AG04450 (cell line): ENCODE results near the gene PLD6. TPM values are rescaled to one million over a fixed set of nuclear protein-coding genes. Genes with fewer than 3 reads are reported as not detected.
"Not testable (repeated sequence)": the region's sequence is repeated elsewhere in the genome, so short reads cannot be mapped to it uniquely, and the experiment has no call there.

ENCODE experiments used
- CTCF ChIA-PET: fragments of 300-600, 350-600 bp; formaldehyde crosslinking; extraction: SDS; loops from one replicate; lab custom pipeline; 2022; ENCODE audit warnings: antibody characterized with exemption, inconsistent platforms; lab: Charles Lee
- POLR2A ChIA-PET: fragments of 350-600 bp; formaldehyde crosslinking; extraction: SDS; loops from one replicate; lab custom pipeline; 2021; ENCODE audit warnings: antibody characterized with exemption, inconsistent platforms; lab: Yijun Ruan, JAX
- DNase-seq: peaks from one replicate; pipeline ENCODE4 v3.0.0-alpha.2; 2011; ENCODE audit warnings: low read depth, low spot score
- H3K27ac ChIP-seq: one replicate; pipeline ENCODE4 v1.5.1; 2012; ENCODE audit warnings: low read depth, low read length, control low read depth
- H3K27me3 ChIP-seq: one replicate; pipeline ENCODE4 v1.6.0; 2012; ENCODE audit warnings: low read length; ENCODE audit not compliant: control insufficient read depth, insufficient read depth
- H3K4me3 ChIP-seq: 2 replicates; pipeline ENCODE4 v1.5.1; 2011; ENCODE audit warnings: mild to moderate bottlenecking, low read depth, low read length, control low read depth
- H3K9me3 ChIP-seq: 2 replicates; pipeline ENCODE4 v1.5.1; 2012; ENCODE audit warnings: low read length; ENCODE audit not compliant: control insufficient read depth, insufficient read depth
- polyA plus RNA-seq: library from polyadenylated mRNA; depleted of rRNA; stranded (reverse); fragments of >200 nt; gene quantifications from 2 replicates; pipeline ENCODE4 v1.2.3, GENCODE V29; 2011
- TF ChIP-seq, protein P1 (sequence below): IDR thresholded peaks from 2 replicates; pipeline ENCODE4 v1.5.1; 2011; ENCODE audit warnings: low read depth, low read length, control low read depth, inconsistent platforms

The PLD6 gene
- polyA plus RNA-seq, 1 experiment = 1.6 TPM

DNA sequence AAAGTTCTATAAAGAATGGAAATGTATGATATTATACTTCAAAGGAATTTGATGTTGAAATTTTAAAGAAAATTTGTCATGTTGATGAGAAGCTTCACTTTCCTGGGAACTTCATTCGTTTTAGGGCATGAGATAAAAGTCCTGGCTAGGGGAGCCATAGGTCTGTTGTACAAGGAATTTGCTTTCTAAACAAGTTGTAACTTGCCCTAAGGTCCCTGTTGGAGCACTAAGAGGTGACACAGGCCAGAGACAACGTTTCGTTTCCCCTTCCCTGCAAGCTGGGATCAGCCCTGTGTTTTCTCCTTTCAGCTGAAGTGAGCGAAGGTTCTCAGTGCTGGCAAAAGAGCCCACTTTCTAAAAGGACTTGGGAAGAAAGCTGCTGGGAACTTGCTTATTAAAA, 16.6 kb downstream of the PLD6 start:
- ChIA-PET POLR2A (interaction anchor here (0.7 kb wide), 2 partner anchors 20 to 91 kb away, joined by 3 to 5 read pairs; no protein-coding TSS in a partner anchor), CTCF (no interaction called here)
- Histone ChIP-seq H3K9me3 (no peaks in the 10 kb centered on the region), H3K27ac (no peak overlapping the region), H3K4me3 (no peak overlapping the region), H3K27me3 (no peaks in the 10 kb centered on the region)
- TF ChIP-seq, protein P1, sequence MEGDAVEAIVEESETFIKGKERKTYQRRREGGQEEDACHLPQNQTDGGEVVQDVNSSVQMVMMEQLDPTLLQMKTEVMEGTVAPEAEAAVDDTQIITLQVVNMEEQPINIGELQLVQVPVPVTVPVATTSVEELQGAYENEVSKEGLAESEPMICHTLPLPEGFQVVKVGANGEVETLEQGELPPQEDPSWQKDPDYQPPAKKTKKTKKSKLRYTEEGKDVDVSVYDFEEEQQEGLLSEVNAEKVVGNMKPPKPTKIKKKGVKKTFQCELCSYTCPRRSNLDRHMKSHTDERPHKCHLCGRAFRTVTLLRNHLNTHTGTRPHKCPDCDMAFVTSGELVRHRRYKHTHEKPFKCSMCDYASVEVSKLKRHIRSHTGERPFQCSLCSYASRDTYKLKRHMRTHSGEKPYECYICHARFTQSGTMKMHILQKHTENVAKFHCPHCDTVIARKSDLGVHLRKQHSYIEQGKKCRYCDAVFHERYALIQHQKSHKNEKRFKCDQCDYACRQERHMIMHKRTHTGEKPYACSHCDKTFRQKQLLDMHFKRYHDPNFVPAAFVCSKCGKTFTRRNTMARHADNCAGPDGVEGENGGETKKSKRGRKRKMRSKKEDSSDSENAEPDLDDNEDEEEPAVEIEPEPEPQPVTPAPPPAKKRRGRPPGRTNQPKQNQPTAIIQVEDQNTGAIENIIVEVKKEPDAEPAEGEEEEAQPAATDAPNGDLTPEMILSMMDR = no peak
- DNase-seq = no peak

DNA sequence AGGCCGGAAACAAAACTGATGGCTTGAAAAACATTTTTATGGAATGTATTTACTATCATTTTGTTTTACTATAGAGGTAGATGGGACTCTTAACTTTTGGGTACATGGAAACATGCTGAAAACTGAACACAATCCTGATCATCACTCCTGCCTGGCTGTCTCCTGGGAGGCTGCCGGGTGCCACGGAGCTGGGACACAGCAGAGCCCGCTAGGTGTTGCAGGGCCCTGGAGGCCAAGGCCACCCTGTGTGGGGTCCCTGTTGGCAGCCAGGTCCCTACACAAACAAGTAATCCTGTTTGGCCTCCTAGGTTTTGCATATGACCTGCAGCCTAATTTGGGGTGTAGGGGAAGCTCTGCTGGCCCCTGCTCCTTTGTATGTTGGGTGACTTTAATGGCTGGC, 17.5 kb downstream of the PLD6 start:
- Histone ChIP-seq H3K27me3 (no peaks in the 10 kb centered on the region), H3K9me3 (no peaks in the 10 kb centered on the region), H3K27ac (no peak overlapping the region), H3K4me3 (no peak overlapping the region)
- POLR2A ChIA-PET = no interaction called here
- TF ChIP-seq, protein P1 = no peak
- CTCF ChIA-PET = interaction anchor here (0.6 kb wide), 1 partner anchor 25 kb away, joined by 4 read pairs; no protein-coding TSS in a partner anchor
- DNase-seq = no peak

DNA sequence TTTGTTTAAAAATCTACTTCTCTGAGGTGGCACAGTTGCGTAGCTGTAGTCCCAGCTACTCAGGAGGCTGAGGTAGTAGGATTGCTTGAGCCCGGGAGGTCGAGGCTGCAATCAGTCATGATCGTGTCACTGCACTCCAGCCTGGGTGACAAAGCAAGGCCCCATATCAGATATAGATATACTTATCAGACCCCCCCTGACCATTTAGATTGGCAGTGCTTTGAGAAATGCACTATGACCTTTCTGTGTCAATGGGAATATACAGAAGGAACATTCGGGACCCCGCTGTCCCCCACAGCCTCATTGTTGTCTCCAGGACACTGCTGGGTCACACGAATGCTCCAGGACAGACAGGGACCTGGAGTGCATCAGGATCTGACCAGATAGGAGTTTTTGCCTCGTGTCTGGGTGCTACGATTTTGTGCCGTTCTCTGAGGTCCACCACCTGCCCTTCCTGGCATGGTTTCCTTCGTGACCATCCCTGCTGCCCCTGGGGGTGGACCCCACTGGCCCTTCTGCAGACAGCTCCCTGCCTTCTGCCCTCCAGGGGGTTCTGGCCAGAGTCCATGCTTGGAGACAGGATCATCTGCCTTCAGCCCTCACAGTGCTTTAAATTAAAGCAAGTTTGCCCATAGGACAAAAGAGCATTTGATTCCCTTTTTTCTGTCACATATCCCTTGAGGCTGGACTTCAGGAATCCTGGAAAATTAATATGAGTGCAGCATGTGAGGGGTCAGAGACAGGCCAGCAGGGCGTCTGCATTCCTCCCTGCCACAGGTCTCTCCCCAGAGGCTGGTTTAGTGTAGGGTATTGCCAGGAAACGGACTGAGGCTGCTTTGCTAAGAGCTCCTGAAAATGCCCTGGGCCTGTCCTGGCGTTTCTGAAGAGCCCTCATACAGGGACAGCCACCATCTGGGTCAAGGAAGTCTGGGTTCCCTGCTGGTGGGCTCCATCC, 19.3 kb downstream of the PLD6 start:
- TF ChIP-seq, protein P1 = no peak
- Histone ChIP-seq H3K4me3 (no peak overlapping the region), H3K9me3 (no peaks in the 10 kb centered on the region), H3K27ac (no peak overlapping the region), H3K27me3 (no peaks in the 10 kb centered on the region)
- no peak for DNase-seq
- POLR2A ChIA-PET = interaction anchor here (0.5 kb wide), 1 partner anchor 11 kb away, joined by 3 read pairs; no protein-coding TSS in a partner anchor
- CTCF ChIA-PET = no interaction called here

DNA sequence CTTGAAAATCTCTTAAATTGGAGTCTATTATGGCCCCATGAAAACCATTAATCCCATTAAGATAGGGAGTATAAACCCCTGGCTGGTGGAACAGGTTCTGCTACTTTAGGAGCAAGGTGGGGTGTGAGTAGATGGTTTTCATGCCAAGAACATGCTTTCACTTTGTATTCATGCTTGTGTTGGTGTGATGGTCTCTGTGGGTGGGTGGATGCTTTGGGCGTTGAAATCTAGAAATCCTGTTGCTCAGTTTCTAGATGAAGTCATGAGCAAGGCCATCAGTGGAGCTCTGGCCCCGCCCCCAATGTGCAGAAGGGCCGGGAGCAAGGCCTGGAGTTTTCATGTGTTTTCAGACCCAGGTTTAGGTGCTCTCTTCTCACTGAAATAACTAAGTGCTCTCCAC, 20.1 kb downstream of the PLD6 start:
- TF ChIP-seq, protein P1 = no peak
- H3K27me3 ChIP-seq = no peaks in the 10 kb centered on the region
- no peak for DNase-seq
- ChIA-PET CTCF (no interaction called here), POLR2A (no interaction called here)
- no peak overlapping the region for H3K27ac ChIP-seq
- no peak overlapping the region for H3K4me3 ChIP-seq
- H3K9me3 ChIP-seq = no peaks in the 10 kb centered on the region

DNA sequence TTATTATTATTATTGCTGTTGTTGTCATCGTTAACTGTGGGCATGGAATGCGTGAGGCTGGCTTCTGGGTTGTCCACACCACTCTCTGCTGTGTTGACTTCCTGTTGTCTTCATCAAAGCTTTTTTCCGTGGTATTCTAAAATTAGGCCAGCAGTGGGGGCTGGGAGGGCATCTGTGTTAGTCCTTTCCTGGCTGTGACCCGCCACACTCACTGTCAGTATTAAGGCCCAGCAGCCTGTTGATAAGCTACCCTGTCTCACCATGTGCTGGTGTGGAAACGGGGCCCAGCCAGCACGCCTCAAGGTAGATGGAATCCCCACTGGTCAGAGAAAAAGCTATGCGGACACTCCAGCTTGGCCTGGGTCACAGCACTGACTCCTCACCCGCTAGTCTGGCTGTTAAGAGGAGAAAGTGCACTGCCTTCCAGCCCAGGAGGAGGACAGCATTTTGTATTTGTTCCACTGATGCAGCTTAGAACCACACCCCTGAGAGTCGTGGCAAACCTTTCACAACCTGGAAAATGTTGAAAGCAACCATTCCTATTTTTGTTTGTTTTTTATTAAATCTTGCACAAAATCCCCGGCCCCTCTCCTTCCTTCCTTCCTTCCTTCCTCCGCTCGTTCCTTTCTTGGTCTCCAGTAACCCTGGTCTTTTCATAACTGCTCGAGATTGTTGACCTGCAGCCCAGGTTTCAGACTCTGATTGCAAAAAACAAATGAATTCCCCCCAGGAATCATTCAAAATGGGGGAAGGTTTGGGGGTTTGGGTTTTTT, 21.0 kb downstream of the PLD6 start:
- CTCF ChIA-PET, H3K27me3 ChIP-seq, H3K9me3 ChIP-seq, POLR2A ChIA-PET, H3K27ac ChIP-seq, DNase-seq, H3K4me3 ChIP-seq: not testable (repeated sequence)
